GM19351 (cell line): ENCODE measurements around the gene RGS14.

Experiments used
- ATAC-seq: cut with Tn5 transposase; IDR thresholded peaks from one replicate; pipeline ENCODE4 v1.9.1; 2021; ENCODE audit warnings: mild to moderate bottlenecking, moderate library complexity; ENCODE audit not compliant: unreplicated experiment

RGS14 gene

GRCh38 chr5:177357459-177358351, at the start of gene RGS14:
Gene RGS14 (plus strand): TSS chr5:177357924. CDS start chr5:177358025, 101 bp downstream.
- ATAC-seq, result peak; percentile 92

- ATAC-seq, result no peak
Observed at GRCh38 chr5:177308740-177309139, 49.0 kb upstream of the RGS14 start.

GRCh38 chr5:177309351-177310191, 48.2 kb upstream of the RGS14 start:
- no peak for ATAC-seq

GRCh38 chr5:177310332-177310731, 47.4 kb upstream of the RGS14 start:
- ATAC-seq, result no peak

- ATAC-seq, result no peak
Observed at GRCh38 chr5:177310757-177311391, 46.9 kb upstream of the RGS14 start.

GRCh38 chr5:177311392-177311722, 46.4 kb upstream of the RGS14 start:
- ATAC-seq, result peak; percentile 1

GRCh38 chr5:177311723-177312648, 45.7 kb upstream of the RGS14 start, which contains the start of gene MXD3:
Gene MXD3 (minus strand): TSS chr5:177311898. CDS start chr5:177311830, 68 bp downstream.
- ATAC-seq, result peak; percentile 72

- ATAC-seq, result peak; percentile 31
Observed at GRCh38 chr5:177312649-177313181, 45.0 kb upstream of the RGS14 start.

- no peak for ATAC-seq
Observed at GRCh38 chr5:177313561-177314259, 44.0 kb upstream of the RGS14 start.

- ATAC-seq, result no peak
Observed at GRCh38 chr5:177314376-177315342, 43.1 kb upstream of the RGS14 start.

- ATAC-seq, result no peak
Observed at GRCh38 chr5:177315411-177315810, 42.3 kb upstream of the RGS14 start.

- ATAC-seq, result no peak
Observed at GRCh38 chr5:177316005-177316404, 41.7 kb upstream of the RGS14 start.

- no peak for ATAC-seq
Observed at GRCh38 chr5:177317959-177318377, 39.8 kb upstream of the RGS14 start.

GRCh38 chr5:177319913-177320588, 37.7 kb upstream of the RGS14 start:
- ATAC-seq, result no peak

GRCh38 chr5:177320879-177321278, 36.8 kb upstream of the RGS14 start:
- no peak for ATAC-seq

- no peak for ATAC-seq
Observed at GRCh38 chr5:177325868-177326381, 31.8 kb upstream of the RGS14 start.
